ENCODE results near the gene COA7.

GRCh38 chr1:52713590-52713989 lies 15.4 kb upstream of the COA7 start:
- TF ChIP-seq, protein P1, sequence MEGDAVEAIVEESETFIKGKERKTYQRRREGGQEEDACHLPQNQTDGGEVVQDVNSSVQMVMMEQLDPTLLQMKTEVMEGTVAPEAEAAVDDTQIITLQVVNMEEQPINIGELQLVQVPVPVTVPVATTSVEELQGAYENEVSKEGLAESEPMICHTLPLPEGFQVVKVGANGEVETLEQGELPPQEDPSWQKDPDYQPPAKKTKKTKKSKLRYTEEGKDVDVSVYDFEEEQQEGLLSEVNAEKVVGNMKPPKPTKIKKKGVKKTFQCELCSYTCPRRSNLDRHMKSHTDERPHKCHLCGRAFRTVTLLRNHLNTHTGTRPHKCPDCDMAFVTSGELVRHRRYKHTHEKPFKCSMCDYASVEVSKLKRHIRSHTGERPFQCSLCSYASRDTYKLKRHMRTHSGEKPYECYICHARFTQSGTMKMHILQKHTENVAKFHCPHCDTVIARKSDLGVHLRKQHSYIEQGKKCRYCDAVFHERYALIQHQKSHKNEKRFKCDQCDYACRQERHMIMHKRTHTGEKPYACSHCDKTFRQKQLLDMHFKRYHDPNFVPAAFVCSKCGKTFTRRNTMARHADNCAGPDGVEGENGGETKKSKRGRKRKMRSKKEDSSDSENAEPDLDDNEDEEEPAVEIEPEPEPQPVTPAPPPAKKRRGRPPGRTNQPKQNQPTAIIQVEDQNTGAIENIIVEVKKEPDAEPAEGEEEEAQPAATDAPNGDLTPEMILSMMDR (IDR thresholded peaks at IDR 0.05; ENCODE audit: insufficient read depth, low read length, poor library complexity, severe bottlenecking), result no peak
- TF ChIP-seq EZH2phosphoT487 (conservative IDR thresholded peaks at IDR 0.05; ENCODE audit: low read length), result no peak

Data from SU-DHL-6 (cell line).